ENCODE measurements around the gene SELENOW.
"Not testable (repeated sequence)": the region's sequence is repeated elsewhere in the genome, so short reads cannot be mapped to it uniquely, and the experiment has no call there.

The SELENOW gene

GRCh38 chr19:47752440-47753211, 25.9 kb upstream of the SELENOW start:
- DNase-seq (ENCODE audit: low spot score in 2 of 2) (no peak), ATAC-seq (no peak)
- H3K36me3 Mint-ChIP-seq, result peaks cover 100% of the 10 kb centered on the region
- H3K9me3 Mint-ChIP-seq, result no peaks in the 10 kb centered on the region
- H3K27ac Mint-ChIP-seq, result peak overlapping the region; percentile 12
- H3K4me1 Mint-ChIP-seq, result peaks cover 21% of the 10 kb centered on the region
- no peak overlapping the region for H3K4me3 Mint-ChIP-seq

- H3K4me3 Mint-ChIP-seq, result no peak overlapping the region
- H3K9me3 Mint-ChIP-seq, result no peaks in the 10 kb centered on the region
- no peak overlapping the region for H3K27ac Mint-ChIP-seq
- DNase-seq (ENCODE audit: low spot score in 2 of 2) (no peak), ATAC-seq (no peak)
- peaks cover 5% of the 10 kb centered on the region for H3K4me1 Mint-ChIP-seq
- peaks cover 100% of the 10 kb centered on the region for H3K36me3 Mint-ChIP-seq
Measured at GRCh38 chr19:47754206-47755064, 24.1 kb upstream of the SELENOW start.

GRCh38 chr19:47755065-47755761, 23.3 kb upstream of the SELENOW start:
- no peaks in the 10 kb centered on the region for H3K9me3 Mint-ChIP-seq
- H3K36me3 Mint-ChIP-seq, result peaks cover 100% of the 10 kb centered on the region
- no peak overlapping the region for H3K4me3 Mint-ChIP-seq
- ATAC-seq, result no peak
- DNase-seq (ENCODE audit: low spot score in 2 of 2), result no peak
- H3K4me1 Mint-ChIP-seq, result no peaks in the 10 kb centered on the region
- no peak overlapping the region for H3K27ac Mint-ChIP-seq

GRCh38 chr19:47755762-47756626, 22.5 kb upstream of the SELENOW start:
- H3K4me3 Mint-ChIP-seq, result no peak overlapping the region
- ATAC-seq (no peak), DNase-seq (ENCODE audit: low spot score in 2 of 2) (no peak)
- H3K9me3 Mint-ChIP-seq, result no peaks in the 10 kb centered on the region
- peaks cover 94% of the 10 kb centered on the region for H3K36me3 Mint-ChIP-seq
- H3K4me1 Mint-ChIP-seq, result no peaks in the 10 kb centered on the region
- H3K27ac Mint-ChIP-seq, result no peak overlapping the region

GRCh38 chr19:47756627-47756929, 21.9 kb upstream of the SELENOW start:
- DNase-seq (ENCODE audit: low spot score in 2 of 2) (no peak), ATAC-seq (no peak)
- Mint-ChIP-seq H3K4me1 (no peaks in the 10 kb centered on the region), H3K4me3 (no peak overlapping the region), H3K9me3 (no peaks in the 10 kb centered on the region), H3K36me3 (peaks cover 88% of the 10 kb centered on the region), H3K27ac (peak overlapping the region; percentile 67)

GRCh38 chr19:47756953-47757608, 21.4 kb upstream of the SELENOW start:
- H3K4me3 Mint-ChIP-seq, result no peak overlapping the region
- DNase-seq (ENCODE audit: low spot score in 2 of 2) (no peak), ATAC-seq (no peak)
- H3K4me1 Mint-ChIP-seq, result no peaks in the 10 kb centered on the region
- H3K27ac Mint-ChIP-seq, result peak overlapping the region; percentile 67
- peaks cover 83% of the 10 kb centered on the region for H3K36me3 Mint-ChIP-seq
- no peaks in the 10 kb centered on the region for H3K9me3 Mint-ChIP-seq

- Mint-ChIP-seq H3K27ac (peak overlapping the region; percentile 67), H3K4me1 (no peaks in the 10 kb centered on the region), H3K36me3 (peaks cover 75% of the 10 kb centered on the region), H3K4me3 (no peak overlapping the region), H3K9me3 (no peaks in the 10 kb centered on the region)
- DNase-seq (ENCODE audit: low spot score in 2 of 2) (no peak), ATAC-seq (no peak)
Measured at GRCh38 chr19:47757617-47758442, 20.7 kb upstream of the SELENOW start.

GRCh38 chr19:47758443-47758804, 20.1 kb upstream of the SELENOW start:
- H3K4me3 Mint-ChIP-seq, result no peak overlapping the region
- no peak for ATAC-seq
- no peaks in the 10 kb centered on the region for H3K4me1 Mint-ChIP-seq
- no peak for DNase-seq (ENCODE audit: low spot score in 2 of 2)
- no peak overlapping the region for H3K27ac Mint-ChIP-seq
- no peaks in the 10 kb centered on the region for H3K9me3 Mint-ChIP-seq
- peaks cover 69% of the 10 kb centered on the region for H3K36me3 Mint-ChIP-seq

GRCh38 chr19:47760632-47760999, 17.9 kb upstream of the SELENOW start:
- no peak for ATAC-seq
- Mint-ChIP-seq H3K27ac (no peak overlapping the region), H3K9me3 (no peaks in the 10 kb centered on the region), H3K36me3 (peaks cover 54% of the 10 kb centered on the region), H3K4me1 (peaks cover 6% of the 10 kb centered on the region), H3K4me3 (no peak overlapping the region)
- DNase-seq (ENCODE audit: low spot score in 2 of 2), result no peak

- Mint-ChIP-seq H3K27ac (no peak overlapping the region), H3K4me1 (peaks cover 6% of the 10 kb centered on the region), H3K4me3 (no peak overlapping the region)
Measured at GRCh38 chr19:47761566-47761965, 16.9 kb upstream of the SELENOW start.

GRCh38 chr19:47762151-47762550, 16.4 kb upstream of the SELENOW start:
- Mint-ChIP-seq H3K27ac (no peak overlapping the region), H3K4me1 (peaks cover 6% of the 10 kb centered on the region), H3K9me3 (no peaks in the 10 kb centered on the region), H3K4me3 (no peak overlapping the region), H3K36me3 (peaks cover 39% of the 10 kb centered on the region)
- DNase-seq (ENCODE audit: low spot score in 2 of 2), result no peak
- no peak for ATAC-seq

More at GRCh38 chr19:47761566-47761965, 16.9 kb upstream of the SELENOW start:
- DNase-seq (ENCODE audit: low spot score in 2 of 2) (no peak), ATAC-seq (no peak)
- Mint-ChIP-seq H3K36me3 (peaks cover 44% of the 10 kb centered on the region), H3K9me3 (no peaks in the 10 kb centered on the region)

- H3K27ac Mint-ChIP-seq, result no peak overlapping the region
- DNase-seq (ENCODE audit: low spot score in 2 of 2), result no peak
- H3K4me3 Mint-ChIP-seq, result no peak overlapping the region
- peaks cover 32% of the 10 kb centered on the region for H3K36me3 Mint-ChIP-seq
- no peak for ATAC-seq
- peaks cover 6% of the 10 kb centered on the region for H3K4me1 Mint-ChIP-seq
- no peaks in the 10 kb centered on the region for H3K9me3 Mint-ChIP-seq
Measured at GRCh38 chr19:47762615-47763308, 15.7 kb upstream of the SELENOW start.

- H3K4me1 Mint-ChIP-seq; H3K27ac Mint-ChIP-seq; H3K9me3 Mint-ChIP-seq; DNase-seq (ENCODE audit: low spot score in 2 of 2); H3K4me3 Mint-ChIP-seq; ATAC-seq: not testable (repeated sequence)
- H3K36me3 Mint-ChIP-seq, result peaks cover 13% of the 10 kb centered on the region
Measured at GRCh38 chr19:47764705-47765104, 13.8 kb upstream of the SELENOW start.

All from stimulated activated effector memory CD8-positive, alpha-beta T cell treated with anti-CD3 and anti-CD28 coated beads, Interleukin-12 subunit alpha, Interleukin-12 subunit beta, amount 100 ng/mL, for 72 hours (primary cell).